Neural cell (in vitro differentiated cells): ENCODE results near the gene TAGLN.

Experiments
- CTCF ChIP-seq: fragments of 450-650 bp; IDR thresholded peaks from 2 replicates; pipeline ENCODE4 v1.5.1; 2014; ENCODE audit warnings: antibody characterized with exemption, mild to moderate bottlenecking, moderate library complexity; ENCODE audit not compliant: poor library complexity, severe bottlenecking
- EP300 ChIP-seq: fragments of 450-650 bp; conservative IDR thresholded peaks from 2 replicates; pipeline ENCODE4 v1.6.1; 2014; ENCODE audit warnings: antibody characterized with exemption, mild to moderate bottlenecking, moderate library complexity; ENCODE audit not compliant: poor library complexity, severe bottlenecking
- EZH2 ChIP-seq: fragments of 200-600, 300-800 bp; shearing (Covaris generic), sonication (generic); IDR thresholded peaks from 2 replicates; pipeline ENCODE4 v1.6.1; 2014; ENCODE audit warnings: antibody characterized with exemption, low read length, borderline replicate concordance, mild to moderate bottlenecking; ENCODE audit not compliant: insufficient read depth, poor library complexity, severe bottlenecking
- MXI1 ChIP-seq: fragments of 450-650 bp; conservative IDR thresholded peaks from 2 replicates; pipeline ENCODE4 v1.6.1; 2014; ENCODE audit warnings: antibody characterized with exemption, mild to moderate bottlenecking; ENCODE audit not compliant: poor library complexity, severe bottlenecking
- POLR2AphosphoS5 ChIP-seq: IDR thresholded peaks from 2 replicates; pipeline ENCODE4 v1.6.1; 2012
- RAD21 ChIP-seq: fragments of 450-650 bp; conservative IDR thresholded peaks from 2 replicates; pipeline ENCODE4 v1.6.1; 2014; ENCODE audit warnings: antibody characterized with exemption, mild to moderate bottlenecking, moderate library complexity
- SMC3 ChIP-seq: fragments of 450-650 bp; conservative IDR thresholded peaks from 2 replicates; pipeline ENCODE4 v1.6.1; 2014; ENCODE audit warnings: antibody characterized with exemption, mild to moderate bottlenecking, moderate library complexity; ENCODE audit not compliant: poor library complexity
- TAF1 ChIP-seq: IDR thresholded peaks from 2 replicates; pipeline ENCODE4 v1.6.1; 2012; ENCODE audit warnings: low read depth
- TF ChIP-seq, protein P1 (sequence below): IDR thresholded peaks from 2 replicates; pipeline ENCODE4 v1.6.1; 2012; ENCODE audit warnings: borderline replicate concordance

- TF ChIP-seq EP300 (no peak), CTCF (no peak), EZH2 (no peak), POLR2AphosphoS5 (no peak), TAF1 (no peak), SMC3 (no peak), RAD21 (no peak), MXI1 (no peak)
- TF ChIP-seq, protein P1, sequence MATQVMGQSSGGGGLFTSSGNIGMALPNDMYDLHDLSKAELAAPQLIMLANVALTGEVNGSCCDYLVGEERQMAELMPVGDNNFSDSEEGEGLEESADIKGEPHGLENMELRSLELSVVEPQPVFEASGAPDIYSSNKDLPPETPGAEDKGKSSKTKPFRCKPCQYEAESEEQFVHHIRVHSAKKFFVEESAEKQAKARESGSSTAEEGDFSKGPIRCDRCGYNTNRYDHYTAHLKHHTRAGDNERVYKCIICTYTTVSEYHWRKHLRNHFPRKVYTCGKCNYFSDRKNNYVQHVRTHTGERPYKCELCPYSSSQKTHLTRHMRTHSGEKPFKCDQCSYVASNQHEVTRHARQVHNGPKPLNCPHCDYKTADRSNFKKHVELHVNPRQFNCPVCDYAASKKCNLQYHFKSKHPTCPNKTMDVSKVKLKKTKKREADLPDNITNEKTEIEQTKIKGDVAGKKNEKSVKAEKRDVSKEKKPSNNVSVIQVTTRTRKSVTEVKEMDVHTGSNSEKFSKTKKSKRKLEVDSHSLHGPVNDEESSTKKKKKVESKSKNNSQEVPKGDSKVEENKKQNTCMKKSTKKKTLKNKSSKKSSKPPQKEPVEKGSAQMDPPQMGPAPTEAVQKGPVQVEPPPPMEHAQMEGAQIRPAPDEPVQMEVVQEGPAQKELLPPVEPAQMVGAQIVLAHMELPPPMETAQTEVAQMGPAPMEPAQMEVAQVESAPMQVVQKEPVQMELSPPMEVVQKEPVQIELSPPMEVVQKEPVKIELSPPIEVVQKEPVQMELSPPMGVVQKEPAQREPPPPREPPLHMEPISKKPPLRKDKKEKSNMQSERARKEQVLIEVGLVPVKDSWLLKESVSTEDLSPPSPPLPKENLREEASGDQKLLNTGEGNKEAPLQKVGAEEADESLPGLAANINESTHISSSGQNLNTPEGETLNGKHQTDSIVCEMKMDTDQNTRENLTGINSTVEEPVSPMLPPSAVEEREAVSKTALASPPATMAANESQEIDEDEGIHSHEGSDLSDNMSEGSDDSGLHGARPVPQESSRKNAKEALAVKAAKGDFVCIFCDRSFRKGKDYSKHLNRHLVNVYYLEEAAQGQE, result no peak
Observed at GRCh38 chr11:117180020-117180419, 19.1 kb upstream of the TAGLN start.
